GOT3 (cell line): Measurements from ENCODE around the gene MRPL32.

ENCODE experiments used
- DNase-seq: peaks from one replicate; lab custom pipeline; 2025; ENCODE audit warnings: mixed read lengths; lab: John Stamatoyannopoulos, UW

The MRPL32 gene

DNA sequence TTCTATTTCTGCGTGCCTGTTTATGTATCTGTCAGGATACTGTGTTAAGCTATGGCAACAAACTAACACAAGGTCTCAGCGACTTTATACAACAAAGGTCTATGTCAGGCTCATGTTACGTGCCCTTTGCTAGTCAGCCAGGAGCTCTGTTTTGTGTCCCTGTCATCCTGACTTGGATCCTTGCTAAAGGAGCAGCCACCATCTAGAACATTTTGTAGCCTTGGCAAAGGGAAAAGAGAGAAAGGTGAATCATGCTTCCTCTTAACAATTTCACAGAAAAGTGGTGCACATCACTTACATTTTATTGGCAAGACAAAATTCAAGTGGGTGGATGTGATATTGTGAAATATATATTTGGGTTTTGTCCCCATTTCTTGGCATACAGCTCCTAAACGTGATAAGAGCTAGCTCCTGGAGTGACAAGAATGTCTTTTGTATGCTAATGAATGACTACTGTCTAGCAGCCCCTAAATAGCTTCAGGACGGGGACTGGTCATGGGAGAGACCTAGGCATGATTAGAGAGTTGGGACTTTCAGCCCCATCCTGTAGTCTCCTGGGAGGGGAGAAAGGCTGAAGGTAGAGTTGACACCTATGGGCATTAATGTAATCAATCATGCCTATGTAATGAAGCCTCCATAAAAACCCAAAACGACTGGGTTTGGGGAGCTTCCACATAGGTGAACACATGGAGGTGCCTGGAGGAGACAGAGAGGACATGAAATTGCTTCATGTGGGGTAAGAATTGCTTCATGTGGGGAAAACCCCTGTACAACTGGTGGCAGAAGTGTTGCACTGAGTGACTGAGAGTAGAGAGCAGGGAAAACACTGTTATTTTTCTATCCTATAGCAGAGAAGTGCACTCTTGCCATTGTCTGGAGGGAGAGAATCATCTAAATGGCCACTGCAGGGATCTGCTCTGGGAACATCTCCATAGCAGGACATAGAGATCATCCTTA lies 33.0 kb downstream of the MRPL32 start:
- DNase-seq: no peak

GRCh38 chr7:42967391-42967790 lies 35.2 kb downstream of the MRPL32 start:
- no peak for DNase-seq

DNA sequence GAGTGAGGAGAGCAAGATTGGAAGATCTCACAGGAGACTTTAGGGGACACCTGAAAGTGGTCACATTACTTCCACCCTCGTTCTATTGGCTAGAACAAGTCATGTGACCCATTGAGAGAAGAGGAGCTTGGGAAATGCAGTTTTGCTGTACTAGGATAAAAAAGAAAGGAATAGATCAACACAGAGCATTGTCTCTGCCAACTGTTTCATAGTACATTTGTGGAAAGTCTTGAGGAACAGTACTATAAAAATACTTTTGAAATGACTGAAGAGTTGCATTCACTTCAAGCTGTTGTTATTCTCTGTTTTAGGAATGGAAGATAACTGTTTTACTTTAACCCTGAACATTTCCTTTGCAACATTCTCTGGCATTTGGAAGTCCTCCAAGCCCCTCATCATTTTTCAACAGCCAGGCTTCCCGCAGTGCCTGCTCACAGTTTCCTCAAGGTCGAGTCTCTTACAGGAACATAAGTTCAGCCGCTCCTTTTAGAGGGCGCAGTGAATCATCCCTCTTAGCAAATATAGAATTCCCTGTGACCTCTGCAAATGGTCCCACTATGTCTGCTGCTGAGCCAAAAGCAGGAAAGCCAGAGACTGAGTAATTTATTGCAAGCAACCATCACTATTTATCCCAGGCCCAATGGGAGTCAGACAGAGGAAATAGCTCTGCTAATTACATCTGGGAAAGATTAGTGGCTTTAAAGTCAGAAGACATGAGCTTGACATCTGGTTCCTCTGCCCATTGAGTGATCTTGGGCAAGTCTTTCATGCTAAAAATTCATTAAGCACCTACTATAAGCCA lies 40.7 kb downstream of the MRPL32 start:
- DNase-seq: peak; percentile 74

DNA sequence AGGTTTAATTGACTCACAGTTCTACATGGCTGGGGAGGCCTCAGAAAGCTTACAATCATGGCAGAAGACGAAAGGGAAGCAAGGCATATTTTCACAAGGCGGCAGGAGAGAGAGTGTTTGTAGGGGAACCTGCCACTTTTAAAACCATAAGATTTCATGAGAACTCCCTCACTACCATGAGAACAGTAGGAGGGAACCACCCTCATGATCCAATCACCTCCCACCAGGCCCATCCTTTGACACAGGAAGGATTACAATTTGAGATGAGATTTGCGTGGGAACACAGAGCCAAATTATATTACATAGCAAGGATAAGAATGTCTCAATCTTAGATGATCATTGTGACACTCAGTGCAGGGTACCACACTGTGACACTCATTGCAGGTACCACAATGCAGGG lies 44.2 kb downstream of the MRPL32 start:
- no peak for DNase-seq

DNA sequence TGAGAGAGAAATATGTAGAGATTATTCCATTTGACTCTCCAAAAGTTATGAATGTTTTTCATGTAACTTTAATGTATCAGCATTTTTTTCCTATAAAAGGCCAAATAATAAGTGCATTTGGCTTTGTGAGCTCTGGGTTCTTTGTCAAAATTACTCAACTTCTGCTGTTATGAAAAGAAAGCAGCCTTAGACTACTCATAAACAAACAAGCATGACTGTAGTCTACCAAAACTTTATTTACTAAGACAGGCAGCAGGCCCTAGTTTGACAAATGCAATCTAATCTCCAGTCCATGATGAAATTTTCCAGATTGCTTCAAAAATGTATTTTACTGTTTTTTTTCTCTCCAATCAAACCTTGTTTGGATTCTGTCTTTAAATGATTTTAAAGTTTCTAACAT lies 46.3 kb downstream of the MRPL32 start:
- no peak for DNase-seq

- no peak for DNase-seq
Measured at GRCh38 chr7:42980084-42980483, 47.9 kb downstream of the MRPL32 start.

- DNase-seq: no peak
Measured at GRCh38 chr7:42980514-42980913, 48.3 kb downstream of the MRPL32 start.

DNA sequence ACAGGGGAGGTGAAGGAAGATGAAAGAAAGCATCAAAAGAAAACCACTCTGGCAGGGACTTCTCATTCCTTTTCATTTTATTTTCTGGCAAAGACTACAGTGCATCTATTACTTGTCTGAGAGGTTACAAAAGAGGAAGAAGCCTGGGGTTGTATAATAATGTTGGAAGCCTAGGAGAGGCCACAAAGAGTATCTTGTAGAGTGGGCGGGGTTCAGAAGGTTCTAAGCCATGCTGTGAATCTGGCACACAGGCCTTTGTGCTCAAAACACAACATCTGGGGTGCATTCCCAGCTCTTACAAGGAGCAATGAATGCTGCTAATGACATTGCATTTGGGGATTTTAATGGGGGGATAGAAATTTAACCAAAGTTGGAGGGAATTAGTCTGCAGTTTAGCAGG lies 49.4 kb downstream of the MRPL32 start:
- no peak for DNase-seq

GRCh38 chr7:42982604-42983115 lies 50.5 kb downstream of the MRPL32 start:
- no peak for DNase-seq

- no peak for DNase-seq
Measured at GRCh38 chr7:42984137-42984536, 52.0 kb downstream of the MRPL32 start.

DNA sequence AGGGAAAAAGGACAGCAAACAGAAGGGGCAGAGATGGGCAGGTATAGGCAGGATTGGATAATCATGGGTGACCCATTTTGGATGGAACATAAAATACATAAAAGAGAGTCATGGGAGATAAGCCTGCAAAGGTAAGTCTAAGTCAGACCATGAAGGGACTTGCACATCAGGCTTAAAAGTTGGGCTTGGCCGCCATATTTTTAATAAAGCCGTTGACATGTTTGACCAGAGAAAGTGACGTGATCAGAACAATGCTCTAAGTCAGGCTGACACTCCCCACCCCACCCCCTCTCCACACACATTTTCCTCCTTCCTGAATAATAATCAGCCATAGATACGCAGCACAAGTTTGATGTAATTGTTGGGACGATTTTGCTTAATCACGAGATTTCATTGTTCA lies 54.0 kb downstream of the MRPL32 start:
- no peak for DNase-seq

DNA sequence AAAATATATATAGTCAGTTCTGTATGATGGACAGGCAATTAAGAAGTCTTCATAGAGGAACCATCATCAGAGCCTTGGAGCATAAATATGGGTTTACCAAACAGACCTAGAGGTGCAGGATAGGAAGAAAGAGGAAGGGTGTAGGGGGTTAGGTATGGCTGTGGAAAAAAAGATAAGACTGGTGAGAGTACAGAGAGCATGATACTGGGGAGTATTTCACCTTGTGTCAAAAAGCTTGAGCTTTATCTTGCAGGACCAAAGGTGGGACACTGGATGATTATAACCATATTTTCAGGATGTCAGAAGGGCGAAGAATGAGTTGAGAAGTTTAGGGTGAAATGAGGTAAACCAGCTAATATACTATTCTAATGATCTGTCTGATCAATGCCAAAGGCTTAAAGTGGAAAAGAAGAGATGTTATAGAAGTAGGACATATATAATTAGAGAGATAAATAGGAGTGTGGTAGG lies 54.6 kb downstream of the MRPL32 start:
- no peak for DNase-seq
